Cardiac fibroblast (primary cell): ENCODE data around the gene KRTAP4-1.
"Not testable (repeated sequence)": the region's sequence is repeated elsewhere in the genome, so short reads cannot be mapped to it uniquely, and the experiment has no call there.

Experiments
- DNase-seq, 2 donors: peaks; one replicate each; pipeline versions ENCODE4 v3.0.0 to v3.0.0-alpha.2; 2010; ENCODE audit warnings: low read depth in 2 of 2
- H3K4me3 ChIP-seq, 2 donors: replicated peaks in 1 of 2; 1 replicate in 1 of 2; 2 replicates in 1 of 2; pipeline ENCODE4 v1.5.1; 2011; ENCODE audit warnings: low read depth in 2 of 2, low read length in 2 of 2, mild to moderate bottlenecking in 2 of 2, moderate library complexity in 1 of 2
- TF ChIP-seq, protein P1 (sequence below): IDR thresholded peaks from one replicate; pipeline ENCODE4 v1.5.1; 2011; ENCODE audit warnings: low read depth, mild to moderate bottlenecking, low read length, inconsistent platforms

KRTAP4-1 gene

DNA sequence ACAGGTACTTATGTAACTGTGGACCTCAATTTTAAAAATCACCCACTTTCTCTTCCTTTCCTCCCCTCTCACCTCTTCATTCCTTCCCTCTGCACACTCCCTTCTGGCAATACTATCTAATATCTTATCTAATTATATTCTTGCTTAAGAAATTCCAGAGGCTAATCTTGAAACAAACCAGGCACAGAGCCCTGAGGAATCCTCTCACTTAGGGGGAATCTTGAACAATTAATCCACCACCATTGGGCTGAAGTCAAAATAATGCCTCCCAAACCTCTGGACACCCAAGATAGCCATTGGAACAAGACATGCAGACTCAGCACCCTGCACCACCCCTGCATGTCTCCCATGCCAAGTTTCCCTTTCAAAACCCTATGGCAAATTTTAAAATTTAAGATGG is 43.4 kb downstream of the KRTAP4-1 start:
- H3K4me3 ChIP-seq: no peak overlapping the region
- TF ChIP-seq, protein P1, sequence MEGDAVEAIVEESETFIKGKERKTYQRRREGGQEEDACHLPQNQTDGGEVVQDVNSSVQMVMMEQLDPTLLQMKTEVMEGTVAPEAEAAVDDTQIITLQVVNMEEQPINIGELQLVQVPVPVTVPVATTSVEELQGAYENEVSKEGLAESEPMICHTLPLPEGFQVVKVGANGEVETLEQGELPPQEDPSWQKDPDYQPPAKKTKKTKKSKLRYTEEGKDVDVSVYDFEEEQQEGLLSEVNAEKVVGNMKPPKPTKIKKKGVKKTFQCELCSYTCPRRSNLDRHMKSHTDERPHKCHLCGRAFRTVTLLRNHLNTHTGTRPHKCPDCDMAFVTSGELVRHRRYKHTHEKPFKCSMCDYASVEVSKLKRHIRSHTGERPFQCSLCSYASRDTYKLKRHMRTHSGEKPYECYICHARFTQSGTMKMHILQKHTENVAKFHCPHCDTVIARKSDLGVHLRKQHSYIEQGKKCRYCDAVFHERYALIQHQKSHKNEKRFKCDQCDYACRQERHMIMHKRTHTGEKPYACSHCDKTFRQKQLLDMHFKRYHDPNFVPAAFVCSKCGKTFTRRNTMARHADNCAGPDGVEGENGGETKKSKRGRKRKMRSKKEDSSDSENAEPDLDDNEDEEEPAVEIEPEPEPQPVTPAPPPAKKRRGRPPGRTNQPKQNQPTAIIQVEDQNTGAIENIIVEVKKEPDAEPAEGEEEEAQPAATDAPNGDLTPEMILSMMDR: no peak
- DNase-seq: no peak

DNA sequence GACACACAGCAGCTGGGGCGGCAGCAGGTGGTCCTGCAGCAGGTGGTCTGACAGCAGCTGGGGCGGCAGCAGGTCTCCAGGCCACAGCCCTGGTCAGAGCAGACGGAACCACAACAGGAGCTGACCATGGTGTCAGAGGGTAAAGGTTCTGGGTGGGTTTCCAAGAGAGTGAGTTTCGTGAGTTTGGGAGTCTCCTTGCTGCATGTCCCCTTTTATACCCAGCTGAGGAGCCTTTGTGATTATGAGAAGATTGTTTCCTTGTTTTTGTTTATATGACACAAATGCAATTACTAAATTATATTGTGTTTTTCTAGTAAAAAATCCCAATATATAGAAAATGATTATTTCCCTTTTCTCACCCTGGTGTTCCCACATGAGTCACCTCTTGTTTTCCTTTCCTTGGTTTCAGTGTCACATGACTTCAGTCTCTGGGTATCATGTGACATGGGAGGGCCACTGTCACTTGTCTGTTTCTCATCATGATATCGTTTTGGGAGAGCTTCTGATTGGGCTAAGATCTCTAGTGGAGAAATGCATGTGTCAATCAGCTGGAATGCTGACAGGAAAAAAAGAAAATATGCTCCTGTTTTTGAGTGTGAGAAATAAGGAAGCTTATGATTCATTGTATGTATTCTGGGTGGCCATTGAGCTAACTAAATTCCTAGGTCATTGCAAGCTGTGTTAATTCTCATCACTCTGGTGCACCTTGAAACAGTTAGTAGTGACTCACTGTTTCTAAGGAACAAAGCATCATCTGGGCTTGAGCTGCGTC is 44.2 kb downstream of the KRTAP4-1 start, which contains the start of gene KRTAP4-6:
TSS of gene KRTAP4-6 (minus strand) at position 185 of the 772 bp plus-strand sequence. CDS start at position 128, 57 bp downstream.
- DNase-seq: peak in 1 of 2 donors; percentile 70
- TF ChIP-seq, protein P1: no peak
- no peak within 1 kb of the TSS for H3K4me3 ChIP-seq

DNA sequence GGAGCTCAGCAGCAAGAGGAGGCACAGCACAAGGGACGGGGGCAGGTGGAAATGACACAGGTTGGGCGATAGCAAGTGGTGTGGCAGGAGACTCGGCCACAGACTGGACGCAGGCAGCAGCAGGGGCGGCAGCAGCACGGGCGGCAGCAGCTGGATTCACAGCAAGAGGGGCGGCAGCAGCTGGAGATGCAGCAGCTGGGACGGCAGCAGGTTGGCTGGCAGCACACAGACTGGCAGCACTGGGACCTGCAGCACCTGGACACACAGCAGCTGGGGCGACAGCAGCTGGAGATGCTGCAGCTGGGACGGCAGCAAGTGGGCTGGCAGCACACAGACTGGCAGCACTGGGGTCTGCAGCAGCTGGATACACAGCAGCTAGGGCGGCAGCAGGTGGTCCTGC is 44.8 kb downstream of the KRTAP4-1 start:
- H3K4me3 ChIP-seq, DNase-seq: not testable (repeated sequence)
